Stimulated activated CD4-positive, alpha-beta T cell treated with anti-CD3 and anti-CD28 coated beads, Interleukin-12 subunit alpha, Interleukin-12 subunit beta, amount 100 ng/mL, for 4 hours (primary cell): ENCODE results near the gene ITPRIP.

Experiments used
- DNase-seq: peaks from one replicate; pipeline ENCODE4 v3.0.0-alpha.2; 2020

The ITPRIP gene

DNA sequence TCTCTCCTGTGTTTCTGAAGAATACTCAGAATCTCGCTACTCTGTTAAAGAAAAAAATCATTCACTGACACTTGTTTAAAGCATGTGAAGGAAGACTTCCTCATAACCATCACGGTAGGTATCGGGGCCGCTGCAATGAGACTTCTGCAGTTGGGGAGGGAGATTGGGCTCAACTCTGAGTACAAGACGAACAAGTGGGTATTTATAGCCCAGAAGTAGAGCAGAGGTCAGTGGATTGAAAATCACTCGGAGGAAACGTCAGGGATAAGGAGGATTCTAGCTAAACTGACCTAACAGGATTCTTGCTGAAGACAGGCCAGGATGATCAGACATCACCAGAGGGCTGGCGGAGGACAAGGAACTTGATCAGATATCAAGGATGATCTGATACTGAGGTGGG is 33.3 kb downstream of the ITPRIP start:
- no peak for DNase-seq

GRCh38 chr10:104304356-104304745 is 33.9 kb downstream of the ITPRIP start:
- no peak for DNase-seq

DNA sequence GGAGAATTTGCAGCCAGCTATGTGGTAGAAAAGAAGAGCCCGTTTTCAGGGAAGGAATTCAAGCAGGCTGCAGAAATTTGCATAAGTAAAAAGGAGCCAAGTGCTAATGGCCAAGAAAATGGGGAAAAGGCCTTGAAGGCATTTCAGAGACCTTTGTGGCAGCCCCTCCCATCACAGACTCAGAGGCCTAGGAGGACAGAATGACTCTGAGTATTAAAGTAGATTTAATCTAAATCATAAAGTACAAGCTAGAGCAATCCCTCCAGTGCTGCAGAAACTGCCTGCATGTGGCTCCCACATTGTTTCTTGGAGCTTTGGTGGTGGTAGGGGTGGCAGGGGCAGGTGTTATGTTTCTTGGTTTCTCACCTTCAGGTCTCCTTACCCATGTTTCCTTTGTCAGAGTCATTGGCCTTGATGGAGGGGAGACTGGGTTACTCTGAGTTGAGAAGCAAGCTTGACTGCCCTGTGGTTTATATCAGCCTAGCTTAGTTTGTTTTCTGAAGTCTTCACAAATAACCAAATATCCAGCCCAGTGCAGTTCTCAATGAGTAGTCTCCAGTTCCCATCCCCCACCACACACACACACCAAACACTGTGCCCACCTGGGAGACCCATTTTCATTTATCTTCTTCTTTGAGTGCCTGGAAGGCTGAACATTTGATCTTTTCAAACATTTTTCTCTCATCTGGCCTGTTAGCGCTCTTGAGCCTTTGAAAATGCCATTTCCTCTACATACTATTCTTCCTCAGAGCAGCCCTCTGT is 34.5 kb downstream of the ITPRIP start:
- DNase-seq: no peak

GRCh38 chr10:104301907-104302690 is 36.2 kb downstream of the ITPRIP start:
- no peak for DNase-seq

GRCh38 chr10:104300736-104301292 is 37.5 kb downstream of the ITPRIP start:
- no peak for DNase-seq

- no peak for DNase-seq
These were observed 38.1 kb downstream of the ITPRIP start for GRCh38 chr10:104300002-104300735.

DNA sequence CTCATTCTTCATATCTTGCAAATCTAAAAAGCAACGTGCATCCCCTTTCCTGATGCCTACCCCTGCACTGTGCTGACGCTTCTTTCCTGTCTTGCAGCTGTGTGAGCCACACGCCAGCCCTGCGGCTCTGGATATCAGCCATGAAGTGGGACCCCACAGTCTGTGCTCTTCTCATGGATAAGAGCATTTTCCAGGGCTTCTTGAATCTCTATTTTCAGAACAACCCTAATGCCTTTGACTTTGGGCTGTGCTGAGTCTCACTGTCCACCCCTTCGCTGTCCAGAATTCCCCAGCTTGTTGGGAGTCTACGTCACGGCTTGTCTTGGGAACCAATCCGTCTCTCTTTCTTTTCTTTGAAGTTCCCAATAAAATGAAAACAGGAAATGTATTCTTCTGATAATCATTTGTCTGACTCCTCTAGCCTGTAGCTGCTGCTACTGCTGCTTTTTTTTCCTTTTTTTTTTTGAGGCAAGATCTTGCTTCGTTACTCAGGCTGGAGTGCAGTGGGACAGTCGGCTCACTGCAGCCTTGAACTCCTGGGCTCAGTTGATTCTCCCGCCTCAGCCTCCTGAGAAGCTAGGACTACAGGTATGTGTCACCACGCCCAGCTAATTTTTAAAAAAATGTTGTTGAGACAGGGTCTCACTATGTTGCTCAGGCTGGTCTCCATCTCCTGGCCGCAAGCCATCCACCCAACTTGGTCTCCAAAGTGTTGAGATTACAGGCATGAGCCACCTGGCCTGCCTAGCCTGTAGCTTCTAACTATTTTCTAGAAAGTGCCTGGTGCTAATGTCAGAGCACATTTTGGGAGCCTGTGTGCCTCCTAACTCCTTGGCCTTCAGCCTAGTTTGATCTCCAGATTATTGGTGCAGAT is 39.0 kb downstream of the ITPRIP start:
- DNase-seq: no peak

DNA sequence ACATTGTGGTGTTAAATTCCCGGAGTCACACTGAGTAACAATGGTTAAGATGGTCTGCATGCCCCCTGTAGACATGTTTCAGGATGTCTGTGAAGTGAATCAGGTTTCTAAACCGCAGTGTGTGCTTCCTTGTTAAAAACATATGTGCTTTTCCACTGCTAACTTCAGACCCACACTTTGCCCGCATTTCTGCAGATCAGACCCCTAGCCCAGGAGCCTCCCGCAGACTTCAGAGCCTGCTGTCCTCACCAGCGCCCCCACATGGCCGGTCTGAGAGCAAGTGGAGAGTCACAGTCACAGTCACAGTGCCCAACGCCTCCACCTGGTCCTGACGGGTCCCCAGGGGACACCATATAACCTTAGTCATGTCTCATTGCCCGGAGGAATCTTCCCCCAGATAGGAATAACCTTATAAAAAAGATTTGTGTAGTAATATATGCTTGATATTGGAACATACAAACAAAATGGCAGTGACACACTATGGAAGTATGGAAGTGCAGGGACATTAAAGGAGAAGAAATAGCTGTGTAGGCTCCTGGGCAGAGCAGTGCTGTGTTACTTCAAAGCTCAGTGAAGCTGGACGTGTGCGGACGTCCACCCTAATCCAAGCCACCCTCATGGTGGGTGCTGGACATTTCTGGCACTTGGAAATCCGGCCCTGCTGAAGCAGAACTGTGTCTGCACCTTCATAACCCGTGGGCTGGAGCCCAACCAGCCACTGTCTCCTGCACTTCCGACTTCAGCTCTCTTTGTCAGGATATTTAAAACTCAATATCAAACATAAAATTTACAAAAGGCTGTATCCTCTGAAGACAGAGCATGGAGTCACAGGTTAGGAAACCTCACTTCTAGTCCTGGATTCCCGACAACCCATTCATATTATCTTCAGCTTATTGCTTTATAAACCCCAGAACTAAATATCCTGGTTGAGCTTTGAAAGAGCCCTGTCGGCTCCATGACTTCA is 40.3 kb downstream of the ITPRIP start:
- no peak for DNase-seq

- no peak for DNase-seq
These were observed 41.4 kb downstream of the ITPRIP start for GRCh38 chr10:104296687-104297436.

- DNase-seq: no peak
These were observed 44.4 kb downstream of the ITPRIP start for GRCh38 chr10:104293781-104294321.

DNA sequence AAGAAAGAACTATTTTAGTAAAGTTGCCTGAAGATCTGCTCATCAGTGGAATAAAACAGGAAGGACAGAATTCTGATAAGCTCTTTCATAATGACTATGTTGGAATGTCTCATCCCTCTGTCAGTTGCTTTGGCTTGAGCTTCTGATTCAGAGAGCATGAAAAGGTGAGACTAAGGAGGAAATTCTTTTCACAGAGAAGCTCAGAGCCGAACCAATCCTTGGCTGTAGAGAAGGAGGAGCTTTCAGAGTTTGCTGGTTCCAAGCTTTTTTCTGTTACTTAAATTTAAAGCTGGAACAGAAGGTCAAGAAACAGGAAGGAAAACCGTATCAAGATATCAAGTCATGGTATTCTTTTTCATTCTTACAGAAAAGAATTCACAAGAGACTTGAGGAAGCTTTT is 45.3 kb downstream of the ITPRIP start:
- DNase-seq: no peak

DNA sequence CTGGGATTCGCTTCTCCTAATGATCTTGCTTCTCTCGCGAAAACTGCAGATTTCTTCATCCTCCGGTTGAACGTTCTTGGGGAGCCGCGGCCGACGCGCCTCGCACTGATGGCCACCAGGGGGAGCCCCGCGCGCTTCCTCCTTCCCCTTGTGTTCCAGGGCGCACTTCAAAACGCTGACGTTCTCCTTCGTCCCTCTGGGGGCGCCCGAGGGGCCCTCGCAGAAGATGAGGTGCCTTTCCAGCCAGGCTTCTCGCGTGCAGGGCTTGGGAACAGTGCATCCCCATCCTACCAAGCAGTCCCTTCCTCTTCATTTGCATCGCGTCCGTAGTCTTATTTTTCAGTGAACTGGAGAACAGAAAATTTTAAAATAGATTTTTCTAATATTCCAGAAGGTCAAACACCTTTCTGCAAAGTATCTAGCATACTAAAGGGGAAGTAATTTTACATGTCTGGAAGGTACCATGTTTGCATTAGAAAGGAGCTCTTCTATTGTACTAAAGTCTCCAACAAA is 46.8 kb downstream of the ITPRIP start:
- peak; percentile 89 for DNase-seq

DNA sequence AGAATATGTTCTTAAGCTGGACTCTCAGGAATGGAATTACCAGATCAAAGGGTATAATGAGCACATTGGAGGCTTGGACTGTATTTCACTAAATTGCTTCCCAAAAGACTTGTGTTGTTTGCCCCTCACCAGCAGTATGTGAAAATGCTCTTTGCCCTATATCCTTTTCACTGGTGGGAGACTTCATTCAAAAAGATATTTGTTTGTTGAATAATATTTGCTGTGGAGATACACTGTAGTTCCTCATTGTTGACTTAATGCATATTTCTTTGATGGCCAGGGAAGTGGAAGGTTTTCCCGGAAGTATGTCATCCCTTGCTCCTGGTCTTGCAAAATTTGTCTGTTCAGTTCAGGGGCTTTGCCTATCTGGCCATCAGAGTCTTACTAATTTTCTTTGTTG is 49.9 kb downstream of the ITPRIP start:
- DNase-seq: no peak

DNA sequence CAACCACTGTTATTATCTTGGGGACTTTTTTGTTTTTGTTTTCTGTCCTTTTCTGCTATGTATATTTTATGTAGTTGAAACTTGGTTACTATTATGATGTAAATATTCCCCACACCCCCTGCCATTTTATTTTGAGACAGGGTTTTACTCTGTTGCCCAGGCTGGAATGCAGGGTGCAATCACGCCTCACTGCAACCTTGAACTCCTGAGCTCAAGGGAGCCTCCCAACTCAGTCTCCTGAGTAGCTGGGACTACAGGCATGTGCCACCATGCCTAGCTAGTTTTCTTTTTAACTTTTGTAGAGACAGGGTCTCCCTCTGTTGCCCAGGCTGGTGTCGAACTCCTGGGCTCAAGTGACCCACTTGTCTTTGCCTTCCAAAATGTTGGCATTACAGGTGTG is 51.3 kb downstream of the ITPRIP start:
- DNase-seq: no peak

- DNase-seq: no peak
These were observed 53.4 kb downstream of the ITPRIP start for GRCh38 chr10:104284846-104285245.

DNA sequence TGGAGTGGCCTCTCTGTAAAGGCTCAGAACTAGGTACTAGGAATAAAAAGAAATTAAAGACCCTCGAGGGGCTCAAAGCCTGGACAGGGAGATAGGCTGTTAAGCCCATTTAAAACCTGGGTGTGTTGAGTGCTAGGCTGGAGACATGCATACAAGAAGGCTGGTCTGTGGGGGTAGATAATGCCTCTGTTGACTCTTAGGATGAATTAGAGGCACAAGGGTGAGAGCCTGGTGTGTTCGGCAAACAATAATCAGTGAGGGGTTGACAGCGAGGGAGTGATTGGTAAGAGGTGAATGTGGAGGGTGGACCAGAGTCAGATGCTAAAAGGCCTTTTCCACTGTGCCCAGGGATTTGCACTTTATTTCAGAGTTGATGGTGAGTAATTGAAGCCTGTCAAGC is 56.6 kb downstream of the ITPRIP start:
- no peak for DNase-seq

GRCh38 chr10:104279550-104280259 is 58.6 kb downstream of the ITPRIP start:
- no peak for DNase-seq

- no peak for DNase-seq
These were observed 60.5 kb downstream of the ITPRIP start for GRCh38 chr10:104277785-104278184.

- DNase-seq: no peak
These were observed 62.1 kb downstream of the ITPRIP start for GRCh38 chr10:104276192-104276591.
